HAP-1 (cell line): ENCODE results near the gene HLX.
A peak's percentile ranks its signal among the peaks of the same experiment; 100 is the strongest.

Experiments
- DNase-seq, 2 experiments: peaks; one replicate each; pipeline ENCODE4 v3.0.0-alpha.2; 2016 to 2020; ENCODE audit warnings: low spot score in 2 of 2
- H3K27me3 ChIP-seq: fragments of 250-450 bp; sonication (Bioruptor Pico); 2 replicates; pipeline ENCODE4 v1.5.1; 2020; ENCODE audit warnings: low read depth, mild to moderate bottlenecking, moderate library complexity
- H3K36me3 ChIP-seq: fragments of 250-450 bp; sonication (Bioruptor Pico); replicated peaks from 2 replicates; pipeline ENCODE4 v1.5.1; 2020; ENCODE audit warnings: mild to moderate bottlenecking
- H3K4me1 ChIP-seq: fragments of 250-450 bp; sonication (Bioruptor Pico); 2 replicates; pipeline ENCODE4 v1.5.1; 2020; ENCODE audit warnings: mild to moderate bottlenecking
- H3K4me3 ChIP-seq: fragments of 250-450 bp; sonication (Bioruptor Pico); 2 replicates; pipeline ENCODE4 v1.5.1; 2020; ENCODE audit warnings: mild to moderate bottlenecking, moderate library complexity
- H3K9me3 ChIP-seq: fragments of 250-450 bp; sonication (Bioruptor Pico); 2 replicates; pipeline ENCODE4 v1.5.1; 2020; ENCODE audit warnings: mild to moderate bottlenecking, moderate library complexity
- in situ Hi-C: fragments of 300-500 bp; cut with MboI; formaldehyde crosslinking; loops from 3 replicates; pipeline ENCODE4 v1.14.3; 2020; ENCODE audit warnings: low sequenced_read_pairs, inconsistent platforms, mixed read lengths

HLX gene

GRCh38 chr1:220879076-220879508, at the start of gene HLX:
HLX (plus strand) TSS chr1:220879443; CDS start chr1:220879858, 415 bp downstream.
- H3K4me1 ChIP-seq, result peaks cover 6% of the 10 kb centered on the region; the same call in 1 of the 2 replicates
- no peaks in the 10 kb centered on the region for H3K9me3 ChIP-seq
- H3K36me3 ChIP-seq, result no peaks in the 10 kb centered on the region; the same call in 1 of the 2 replicates
- in situ Hi-C loops, result no loop called here
- H3K27me3 ChIP-seq, result no peaks in the 10 kb centered on the region
- DNase-seq, result peak; percentile 90 to 92
- H3K4me3 ChIP-seq, result peak within 1 kb of the TSS; percentile 65

GRCh38 chr1:220833436-220833835, 45.8 kb upstream of the HLX start:
- Histone ChIP-seq H3K36me3 (no peaks in the 10 kb centered on the region), H3K4me3 (no peak overlapping the region), H3K9me3 (no peaks in the 10 kb centered on the region), H3K27me3 (no peaks in the 10 kb centered on the region; the same call in 1 of the 2 replicates), H3K4me1 (no peaks in the 10 kb centered on the region)
- no peak for DNase-seq
- in situ Hi-C loops, result no loop called here

- no peak for DNase-seq
- Histone ChIP-seq H3K4me1 (no peaks in the 10 kb centered on the region), H3K9me3 (no peaks in the 10 kb centered on the region), H3K36me3 (no peaks in the 10 kb centered on the region), H3K4me3 (no peak overlapping the region), H3K27me3 (no peaks in the 10 kb centered on the region; the same call in 1 of the 2 replicates)
- in situ Hi-C loops, result no loop called here
These were observed 44.9 kb upstream of the HLX start for GRCh38 chr1:220834155-220834870.

GRCh38 chr1:220838578-220838977, 40.7 kb upstream of the HLX start:
- no peaks in the 10 kb centered on the region for H3K9me3 ChIP-seq
- DNase-seq, result no peak
- no peaks in the 10 kb centered on the region; the same call in 1 of the 2 replicates for H3K27me3 ChIP-seq
- H3K36me3 ChIP-seq, result no peaks in the 10 kb centered on the region
- H3K4me3 ChIP-seq, result no peak overlapping the region
- no peaks in the 10 kb centered on the region for H3K4me1 ChIP-seq
- in situ Hi-C loops, result no loop called here

GRCh38 chr1:220839474-220839873, 39.8 kb upstream of the HLX start:
- Histone ChIP-seq H3K4me1 (no peaks in the 10 kb centered on the region), H3K36me3 (no peaks in the 10 kb centered on the region), H3K27me3 (no peaks in the 10 kb centered on the region; the same call in 1 of the 2 replicates), H3K4me3 (no peak overlapping the region), H3K9me3 (no peaks in the 10 kb centered on the region)
- peak in 1 of 2 experiments; percentile 38 for DNase-seq
- in situ Hi-C loops, result no loop called here

GRCh38 chr1:220841293-220841692, 38.0 kb upstream of the HLX start:
- no peak for DNase-seq
- H3K4me1 ChIP-seq, result no peaks in the 10 kb centered on the region
- H3K9me3 ChIP-seq, result no peaks in the 10 kb centered on the region
- in situ Hi-C loops, result no loop called here
- no peaks in the 10 kb centered on the region for H3K36me3 ChIP-seq
- H3K4me3 ChIP-seq, result no peak overlapping the region
- H3K27me3 ChIP-seq, result no peaks in the 10 kb centered on the region; the same call in 1 of the 2 replicates

GRCh38 chr1:220843481-220844011, 35.7 kb upstream of the HLX start:
- DNase-seq, result no peak
- in situ Hi-C loops, result no loop called here
- Histone ChIP-seq H3K36me3 (no peaks in the 10 kb centered on the region), H3K4me3 (no peak overlapping the region), H3K9me3 (no peaks in the 10 kb centered on the region), H3K27me3 (no peaks in the 10 kb centered on the region), H3K4me1 (no peaks in the 10 kb centered on the region)

GRCh38 chr1:220852408-220852807, 26.8 kb upstream of the HLX start:
- H3K36me3 ChIP-seq, result no peaks in the 10 kb centered on the region
- in situ Hi-C loops, result no loop called here
- DNase-seq, result no peak
- no peaks in the 10 kb centered on the region for H3K27me3 ChIP-seq
- no peaks in the 10 kb centered on the region for H3K9me3 ChIP-seq
- H3K4me3 ChIP-seq, result no peak overlapping the region
- no peaks in the 10 kb centered on the region for H3K4me1 ChIP-seq

GRCh38 chr1:220872296-220872695, 6.9 kb upstream of the HLX start:
- in situ Hi-C loops, result no loop called here
- H3K27me3 ChIP-seq, result no peaks in the 10 kb centered on the region
- no peaks in the 10 kb centered on the region for H3K4me1 ChIP-seq
- no peaks in the 10 kb centered on the region for H3K36me3 ChIP-seq
- H3K4me3 ChIP-seq, result no peak overlapping the region
- no peak for DNase-seq
- no peaks in the 10 kb centered on the region for H3K9me3 ChIP-seq

- no peak for DNase-seq
- Histone ChIP-seq H3K36me3 (no peaks in the 10 kb centered on the region), H3K27me3 (no peaks in the 10 kb centered on the region), H3K4me1 (no peaks in the 10 kb centered on the region), H3K9me3 (no peaks in the 10 kb centered on the region), H3K4me3 (no peak overlapping the region)
- in situ Hi-C loops, result no loop called here
These were observed 6.2 kb upstream of the HLX start for GRCh38 chr1:220873087-220873486.

GRCh38 chr1:220873868-220874655, 5.2 kb upstream of the HLX start:
- Histone ChIP-seq H3K9me3 (no peaks in the 10 kb centered on the region), H3K4me1 (peaks cover 6% of the 10 kb centered on the region; the same call in 1 of the 2 replicates), H3K27me3 (no peaks in the 10 kb centered on the region), H3K4me3 (no peak overlapping the region), H3K36me3 (no peaks in the 10 kb centered on the region)
- in situ Hi-C loops, result no loop called here
- peak; percentile 32 to 68 for DNase-seq

GRCh38 chr1:220875260-220875659, 4.0 kb upstream of the HLX start:
- no peak for DNase-seq
- Histone ChIP-seq H3K9me3 (no peaks in the 10 kb centered on the region), H3K4me3 (no peak overlapping the region), H3K27me3 (no peaks in the 10 kb centered on the region), H3K4me1 (peaks cover 6% of the 10 kb centered on the region; the same call in 1 of the 2 replicates), H3K36me3 (no peaks in the 10 kb centered on the region)
- in situ Hi-C loops, result no loop called here

- Histone ChIP-seq H3K9me3 (no peaks in the 10 kb centered on the region), H3K27me3 (no peaks in the 10 kb centered on the region), H3K4me3 (no peak overlapping the region), H3K4me1 (peaks cover 6% of the 10 kb centered on the region; the same call in 1 of the 2 replicates), H3K36me3 (no peaks in the 10 kb centered on the region)
- DNase-seq, result no peak
- in situ Hi-C loops, result no loop called here
These were observed 2.5 kb upstream of the HLX start for GRCh38 chr1:220876511-220877376.
